Measurements from ENCODE around the gene BBS2.

The BBS2 gene

DNA sequence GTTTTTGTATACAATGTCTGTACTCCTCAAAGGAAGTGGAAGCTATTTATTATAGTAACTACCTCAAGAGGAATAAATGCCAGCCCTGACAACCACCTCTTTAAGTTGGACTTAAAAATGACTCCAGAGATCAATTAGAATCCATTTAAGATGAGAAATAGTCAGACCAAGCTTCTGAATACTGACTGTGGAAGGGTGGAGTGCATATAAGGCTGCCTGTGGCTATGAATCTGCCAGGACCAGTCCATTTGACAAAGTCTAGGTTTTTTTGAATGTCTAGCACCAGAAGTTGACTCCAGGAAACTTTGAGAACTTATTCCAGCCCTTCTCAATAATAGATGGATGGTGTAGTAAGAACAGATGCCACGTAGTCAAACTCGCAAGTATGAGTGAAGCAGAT, 53.5 kb downstream of the BBS2 start:
- H3K4me3 ChIP-seq (ENCODE audit: low read length in 2 of 2): no peak overlapping the region
- no peaks in the 10 kb centered on the region for H3K27me3 ChIP-seq (ENCODE audit: control insufficient read depth in 3 of 3, insufficient read depth in 3 of 3, low read depth in 1 of 3, low read length in 3 of 3)
- H3K4me2 ChIP-seq (ENCODE audit: insufficient read depth, low read length, poor library complexity, severe bottlenecking): no peak overlapping the region
- no peak overlapping the region for H2AFZ ChIP-seq (ENCODE audit: low read length)
- no peak overlapping the region for H2BK120ac ChIP-seq (ENCODE audit: low read depth, low read length)
- H2BK12ac ChIP-seq (ENCODE audit: low read length): no peak overlapping the region
- no peak for DNase-seq (ENCODE audit: low spot score)
- H2BK5ac ChIP-seq (ENCODE audit: low read length): no peak overlapping the region
- H2BK15ac ChIP-seq (ENCODE audit: low read length): no peak overlapping the region
- no peaks in the 10 kb centered on the region for H3K4me1 ChIP-seq (ENCODE audit: control insufficient read depth in 2 of 2, insufficient read depth in 1 of 2, low read depth in 1 of 2, low read length in 2 of 2)
- H4K8ac ChIP-seq (ENCODE audit: low read depth, low read length): no peak overlapping the region
- no peak overlapping the region for H3K4ac ChIP-seq (ENCODE audit: low read length)
- no peak overlapping the region for H3K9ac ChIP-seq (ENCODE audit: low read depth, low read length, poor library complexity)
- H3K36me3 ChIP-seq (replicated peaks in 1 of 2; ENCODE audit: control insufficient read depth in 2 of 2, insufficient read depth in 2 of 2, low read length in 2 of 2): peaks cover 21 to 95% of the 10 kb centered on the region in 2 donors
- H3K79me1 ChIP-seq (ENCODE audit: low read depth, low read length): no peaks in the 10 kb centered on the region
- H3K27ac ChIP-seq (replicated peaks; ENCODE audit: low read length): no peak overlapping the region
- H3K18ac ChIP-seq (ENCODE audit: low read length): no peak overlapping the region
- H3K14ac ChIP-seq (ENCODE audit: low read length): no peak overlapping the region
- H2AK5ac ChIP-seq (ENCODE audit: low read depth, low read length): no peak overlapping the region
- no peaks in the 10 kb centered on the region for H3K9me3 ChIP-seq (replicated peaks in 1 of 2; ENCODE audit: control insufficient read depth in 2 of 2, insufficient read depth in 1 of 2, low read depth in 1 of 2, low read length in 2 of 2)
- no CpG with 5 or more reads among the region's 2 CpGs for WGBS, 2 donors (ENCODE audit: extremely low coverage in 2 of 2, insufficient read length in 2 of 2, insufficient replicate concordance in 1 of 2)
- H4K91ac ChIP-seq (ENCODE audit: low read depth, low read length, poor library complexity): no peak overlapping the region
- no peak overlapping the region for H3K23ac ChIP-seq (ENCODE audit: low read depth, low read length, poor library complexity)

DNA sequence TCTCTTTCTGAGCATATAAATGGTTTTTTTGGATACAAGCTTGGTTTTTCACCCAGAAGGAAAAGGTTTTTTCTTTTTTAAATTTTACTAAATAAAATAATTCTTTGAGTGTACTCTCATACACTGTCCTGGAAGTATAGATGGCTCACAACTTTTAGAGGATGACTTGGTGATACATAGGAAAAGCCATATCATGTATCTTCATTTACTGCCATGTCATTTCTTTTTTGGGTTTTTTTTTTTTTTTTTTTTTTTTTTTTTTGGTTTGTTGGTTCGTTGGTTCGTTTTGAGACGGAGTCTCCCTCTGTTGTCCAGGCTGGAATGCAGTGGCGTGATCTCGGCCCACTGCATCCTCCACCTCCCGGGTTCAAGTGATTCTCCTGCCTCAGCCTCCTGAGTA, 56.7 kb downstream of the BBS2 start:
- no peak overlapping the region for H2AFZ ChIP-seq (ENCODE audit: low read length)
- DNase-seq (ENCODE audit: low spot score): no peak
- no peak overlapping the region for H3K4ac ChIP-seq (ENCODE audit: low read length)
- no peak overlapping the region for H3K14ac ChIP-seq (ENCODE audit: low read length)
- WGBS, 2 donors (ENCODE audit: extremely low coverage in 2 of 2, insufficient read length in 2 of 2, insufficient replicate concordance in 1 of 2): no CpG with 5 or more reads among the region's 6 CpGs
- H2BK120ac ChIP-seq (ENCODE audit: low read depth, low read length): no peak overlapping the region
- H2AK5ac ChIP-seq (ENCODE audit: low read depth, low read length): no peak overlapping the region
- no peaks in the 10 kb centered on the region for H3K9me3 ChIP-seq (replicated peaks in 1 of 2; ENCODE audit: control insufficient read depth in 2 of 2, insufficient read depth in 1 of 2, low read depth in 1 of 2, low read length in 2 of 2)
- H3K36me3 ChIP-seq (replicated peaks in 1 of 2; ENCODE audit: control insufficient read depth in 2 of 2, insufficient read depth in 2 of 2, low read length in 2 of 2): peaks cover 16 to 93% of the 10 kb centered on the region in 2 donors
- no peak overlapping the region for H3K9ac ChIP-seq (ENCODE audit: low read depth, low read length, poor library complexity)
- no peak overlapping the region for H2BK15ac ChIP-seq (ENCODE audit: low read length)
- no peak overlapping the region for H4K8ac ChIP-seq (ENCODE audit: low read depth, low read length)
- no peak overlapping the region for H3K27ac ChIP-seq (replicated peaks; ENCODE audit: low read length)
- H3K4me2 ChIP-seq (ENCODE audit: insufficient read depth, low read length, poor library complexity, severe bottlenecking): no peak overlapping the region
- no peak overlapping the region for H3K23ac ChIP-seq (ENCODE audit: low read depth, low read length, poor library complexity)
- no peak overlapping the region for H3K18ac ChIP-seq (ENCODE audit: low read length)
- no peak overlapping the region for H4K91ac ChIP-seq (ENCODE audit: low read depth, low read length, poor library complexity)
- H3K79me1 ChIP-seq (ENCODE audit: low read depth, low read length): no peaks in the 10 kb centered on the region
- no peak overlapping the region for H2BK5ac ChIP-seq (ENCODE audit: low read length)
- no peaks in the 10 kb centered on the region for H3K27me3 ChIP-seq (ENCODE audit: control insufficient read depth in 3 of 3, insufficient read depth in 3 of 3, low read depth in 1 of 3, low read length in 3 of 3)
- no peak overlapping the region for H3K4me3 ChIP-seq (ENCODE audit: low read length in 2 of 2)
- H3K4me1 ChIP-seq (ENCODE audit: control insufficient read depth in 2 of 2, insufficient read depth in 1 of 2, low read depth in 1 of 2, low read length in 2 of 2): no peaks in the 10 kb centered on the region
- no peak overlapping the region for H2BK12ac ChIP-seq (ENCODE audit: low read length)

DNA sequence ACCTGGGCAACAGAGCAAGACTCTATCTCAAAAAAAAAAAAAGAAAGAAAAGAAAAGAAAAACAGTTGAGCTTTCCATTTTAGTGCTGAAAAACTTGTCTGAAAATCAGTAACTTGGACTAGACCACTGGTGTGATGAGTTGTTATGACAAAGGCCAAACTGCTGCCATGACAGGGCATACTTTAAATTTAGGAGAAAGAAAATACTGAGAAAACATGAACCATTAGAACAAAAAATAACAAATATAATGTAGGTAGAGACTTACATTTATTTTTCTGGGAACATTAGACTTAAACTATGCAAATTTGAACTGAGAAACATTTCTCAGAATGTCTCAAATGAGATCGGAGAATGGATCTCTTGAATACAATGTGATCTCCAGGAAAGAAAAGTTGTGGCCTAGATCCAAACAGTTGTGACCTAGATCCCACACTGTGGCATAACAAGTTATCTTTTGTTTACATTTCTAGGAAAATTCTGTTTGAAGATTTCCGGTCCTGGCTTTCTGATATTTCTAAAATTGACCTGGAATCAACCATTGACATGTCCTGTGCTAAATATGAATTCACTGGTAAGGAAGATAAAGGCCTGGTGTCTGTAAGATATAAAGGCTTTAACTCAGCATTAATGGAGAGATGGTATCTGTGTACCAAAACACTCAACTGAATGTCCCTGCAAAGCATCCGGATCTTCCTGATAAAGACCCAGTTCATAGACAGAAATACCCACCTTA, 57.6 kb downstream of the BBS2 start:
- H3K27ac ChIP-seq (replicated peaks; ENCODE audit: low read length): no peak overlapping the region
- no peak overlapping the region for H3K4me3 ChIP-seq (ENCODE audit: low read length in 2 of 2)
- H3K9me3 ChIP-seq (replicated peaks in 1 of 2; ENCODE audit: control insufficient read depth in 2 of 2, insufficient read depth in 1 of 2, low read depth in 1 of 2, low read length in 2 of 2): no peaks in the 10 kb centered on the region
- H2BK120ac ChIP-seq (ENCODE audit: low read depth, low read length): no peak overlapping the region
- no peaks in the 10 kb centered on the region for H3K27me3 ChIP-seq (ENCODE audit: control insufficient read depth in 3 of 3, insufficient read depth in 3 of 3, low read depth in 1 of 3, low read length in 3 of 3)
- H3K4ac ChIP-seq (ENCODE audit: low read length): no peak overlapping the region
- no peak overlapping the region for H2AK5ac ChIP-seq (ENCODE audit: low read depth, low read length)
- H2BK5ac ChIP-seq (ENCODE audit: low read length): no peak overlapping the region
- no peak overlapping the region for H3K9ac ChIP-seq (ENCODE audit: low read depth, low read length, poor library complexity)
- H2AFZ ChIP-seq (ENCODE audit: low read length): no peak overlapping the region
- no peak for DNase-seq (ENCODE audit: low spot score)
- H3K36me3 ChIP-seq (replicated peaks in 1 of 2; ENCODE audit: control insufficient read depth in 2 of 2, insufficient read depth in 2 of 2, low read length in 2 of 2): peaks cover 19 to 92% of the 10 kb centered on the region in 2 donors
- H2BK15ac ChIP-seq (ENCODE audit: low read length): no peak overlapping the region
- H4K91ac ChIP-seq (ENCODE audit: low read depth, low read length, poor library complexity): no peak overlapping the region
- H3K14ac ChIP-seq (ENCODE audit: low read length): no peak overlapping the region
- H3K4me1 ChIP-seq (ENCODE audit: control insufficient read depth in 2 of 2, insufficient read depth in 1 of 2, low read depth in 1 of 2, low read length in 2 of 2): peaks cover 0 to 2% of the 10 kb centered on the region in 2 donors
- no peaks in the 10 kb centered on the region for H3K79me1 ChIP-seq (ENCODE audit: low read depth, low read length)
- H3K23ac ChIP-seq (ENCODE audit: low read depth, low read length, poor library complexity): no peak overlapping the region
- no peak overlapping the region for H4K8ac ChIP-seq (ENCODE audit: low read depth, low read length)
- H3K4me2 ChIP-seq (ENCODE audit: insufficient read depth, low read length, poor library complexity, severe bottlenecking): no peak overlapping the region
- no peak overlapping the region for H2BK12ac ChIP-seq (ENCODE audit: low read length)
- no CpG with 5 or more reads among the region's 3 CpGs for WGBS, 2 donors (ENCODE audit: extremely low coverage in 2 of 2, insufficient read length in 2 of 2, insufficient replicate concordance in 1 of 2)
- H3K18ac ChIP-seq (ENCODE audit: low read length): no peak overlapping the region

DNA sequence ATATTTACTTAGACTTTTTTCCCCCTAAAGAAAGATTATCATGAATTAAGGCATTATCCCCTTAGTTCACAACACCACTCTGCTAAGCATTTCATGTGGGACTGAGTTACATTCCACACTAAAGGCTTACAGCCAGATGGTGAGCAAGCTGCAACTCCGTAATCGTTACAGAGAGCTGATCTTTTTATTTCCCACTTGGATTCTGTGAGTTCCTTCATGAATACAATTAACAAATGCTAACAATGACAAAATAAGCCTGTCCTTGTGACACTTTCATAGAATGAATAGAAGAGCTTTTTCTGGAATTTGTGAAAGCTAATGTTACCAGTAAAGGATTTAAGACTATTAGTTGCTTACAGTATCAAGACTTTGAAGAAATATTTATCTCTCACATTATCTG, 59.7 kb downstream of the BBS2 start:
- H3K14ac ChIP-seq (ENCODE audit: low read length): no peak overlapping the region
- no peak overlapping the region for H3K27ac ChIP-seq (replicated peaks; ENCODE audit: low read length)
- no peaks in the 10 kb centered on the region for H3K9me3 ChIP-seq (replicated peaks in 1 of 2; ENCODE audit: control insufficient read depth in 2 of 2, insufficient read depth in 1 of 2, low read depth in 1 of 2, low read length in 2 of 2)
- H3K9ac ChIP-seq (ENCODE audit: low read depth, low read length, poor library complexity): no peak overlapping the region
- no peak for DNase-seq (ENCODE audit: low spot score)
- H3K23ac ChIP-seq (ENCODE audit: low read depth, low read length, poor library complexity): no peak overlapping the region
- no CpG with 5 or more reads among the region's 2 CpGs for WGBS, 2 donors (ENCODE audit: extremely low coverage in 2 of 2, insufficient read length in 2 of 2, insufficient replicate concordance in 1 of 2)
- H3K4me2 ChIP-seq (ENCODE audit: insufficient read depth, low read length, poor library complexity, severe bottlenecking): no peak overlapping the region
- no peak overlapping the region for H2BK15ac ChIP-seq (ENCODE audit: low read length)
- H2BK5ac ChIP-seq (ENCODE audit: low read length): no peak overlapping the region
- no peak overlapping the region for H4K91ac ChIP-seq (ENCODE audit: low read depth, low read length, poor library complexity)
- no peak overlapping the region for H2BK120ac ChIP-seq (ENCODE audit: low read depth, low read length)
- no peaks in the 10 kb centered on the region for H3K79me1 ChIP-seq (ENCODE audit: low read depth, low read length)
- peaks cover 0 to 2% of the 10 kb centered on the region in 2 donors for H3K4me1 ChIP-seq (ENCODE audit: control insufficient read depth in 2 of 2, insufficient read depth in 1 of 2, low read depth in 1 of 2, low read length in 2 of 2)
- H2AFZ ChIP-seq (ENCODE audit: low read length): no peak overlapping the region
- H3K18ac ChIP-seq (ENCODE audit: low read length): no peak overlapping the region
- H3K36me3 ChIP-seq (replicated peaks in 1 of 2; ENCODE audit: control insufficient read depth in 2 of 2, insufficient read depth in 2 of 2, low read length in 2 of 2): peaks cover 18 to 92% of the 10 kb centered on the region in 2 donors
- no peak overlapping the region for H2BK12ac ChIP-seq (ENCODE audit: low read length)
- H4K8ac ChIP-seq (ENCODE audit: low read depth, low read length): no peak overlapping the region
- H2AK5ac ChIP-seq (ENCODE audit: low read depth, low read length): no peak overlapping the region
- H3K27me3 ChIP-seq (ENCODE audit: control insufficient read depth in 3 of 3, insufficient read depth in 3 of 3, low read depth in 1 of 3, low read length in 3 of 3): no peaks in the 10 kb centered on the region
- H3K4me3 ChIP-seq (ENCODE audit: low read length in 2 of 2): no peak overlapping the region
- H3K4ac ChIP-seq (ENCODE audit: low read length): no peak overlapping the region

All from neuronal stem cell (in vitro differentiated cells).